Measurements from ENCODE around the gene DNAAF8. TPM values are rescaled to one million over a fixed set of nuclear protein-coding genes. Genes with fewer than 3 reads are reported as not detected.

Gene DNAAF8
- total and polyA plus RNA-seq, 2 experiments from 2014 or later: 0.07 to 0.77 TPM

DNA sequence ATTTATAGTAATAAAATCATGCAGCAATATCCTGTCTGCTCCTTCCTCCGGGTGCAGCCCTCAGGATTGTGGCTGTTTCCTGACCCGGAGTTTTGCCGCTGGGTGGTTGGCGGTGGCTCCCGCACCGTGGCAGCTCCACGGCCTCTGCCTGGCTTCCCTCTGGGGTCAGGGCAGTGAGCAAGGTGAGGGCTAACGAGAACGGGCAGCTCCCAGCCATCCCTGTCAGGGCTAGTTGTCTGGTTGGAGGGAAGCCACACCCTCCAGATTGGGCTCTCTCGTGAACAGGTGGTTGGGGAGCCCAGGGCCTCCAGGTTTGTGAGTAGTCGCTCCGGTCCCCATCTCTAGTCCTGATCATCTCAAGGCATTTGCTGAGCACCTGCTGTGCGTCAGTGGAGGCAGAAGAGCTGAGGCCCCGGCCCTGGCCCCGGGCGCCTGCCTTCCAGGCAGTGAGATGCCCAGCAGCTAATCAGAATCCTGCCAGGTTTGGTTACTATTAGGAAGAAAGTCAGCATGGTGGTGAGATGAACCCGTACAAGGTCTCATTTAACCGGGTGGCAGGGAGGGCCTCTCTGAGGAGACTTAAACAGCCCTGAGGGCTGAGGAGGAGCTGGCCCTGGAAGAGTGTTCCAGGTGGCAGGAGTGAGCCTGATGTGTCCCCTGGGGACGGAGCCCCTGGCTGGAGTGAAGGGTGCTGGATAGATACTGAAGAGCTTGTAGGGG is 43.2 kb upstream of the DNAAF8 start:
- H3K9me3 ChIP-seq (ENCODE audit: low read depth): no peaks in the 10 kb centered on the region
- no peak overlapping the region for H3K27ac ChIP-seq
- no peaks in the 10 kb centered on the region for H3K27me3 ChIP-seq
- peaks cover 7% of the 10 kb centered on the region for H3K36me3 ChIP-seq
- H3K4me3 ChIP-seq: no peak overlapping the region
- TF ChIP-seq, protein P1, sequence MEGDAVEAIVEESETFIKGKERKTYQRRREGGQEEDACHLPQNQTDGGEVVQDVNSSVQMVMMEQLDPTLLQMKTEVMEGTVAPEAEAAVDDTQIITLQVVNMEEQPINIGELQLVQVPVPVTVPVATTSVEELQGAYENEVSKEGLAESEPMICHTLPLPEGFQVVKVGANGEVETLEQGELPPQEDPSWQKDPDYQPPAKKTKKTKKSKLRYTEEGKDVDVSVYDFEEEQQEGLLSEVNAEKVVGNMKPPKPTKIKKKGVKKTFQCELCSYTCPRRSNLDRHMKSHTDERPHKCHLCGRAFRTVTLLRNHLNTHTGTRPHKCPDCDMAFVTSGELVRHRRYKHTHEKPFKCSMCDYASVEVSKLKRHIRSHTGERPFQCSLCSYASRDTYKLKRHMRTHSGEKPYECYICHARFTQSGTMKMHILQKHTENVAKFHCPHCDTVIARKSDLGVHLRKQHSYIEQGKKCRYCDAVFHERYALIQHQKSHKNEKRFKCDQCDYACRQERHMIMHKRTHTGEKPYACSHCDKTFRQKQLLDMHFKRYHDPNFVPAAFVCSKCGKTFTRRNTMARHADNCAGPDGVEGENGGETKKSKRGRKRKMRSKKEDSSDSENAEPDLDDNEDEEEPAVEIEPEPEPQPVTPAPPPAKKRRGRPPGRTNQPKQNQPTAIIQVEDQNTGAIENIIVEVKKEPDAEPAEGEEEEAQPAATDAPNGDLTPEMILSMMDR (IDR thresholded peaks at IDR 0.05; ENCODE audit: low read depth, low read length): no peak
- no peak for DNase-seq (ENCODE audit: low read depth in 1 of 2, low spot score in 1 of 2)
- peaks cover 4% of the 10 kb centered on the region for H3K4me1 ChIP-seq (ENCODE audit: low read depth)

DNA sequence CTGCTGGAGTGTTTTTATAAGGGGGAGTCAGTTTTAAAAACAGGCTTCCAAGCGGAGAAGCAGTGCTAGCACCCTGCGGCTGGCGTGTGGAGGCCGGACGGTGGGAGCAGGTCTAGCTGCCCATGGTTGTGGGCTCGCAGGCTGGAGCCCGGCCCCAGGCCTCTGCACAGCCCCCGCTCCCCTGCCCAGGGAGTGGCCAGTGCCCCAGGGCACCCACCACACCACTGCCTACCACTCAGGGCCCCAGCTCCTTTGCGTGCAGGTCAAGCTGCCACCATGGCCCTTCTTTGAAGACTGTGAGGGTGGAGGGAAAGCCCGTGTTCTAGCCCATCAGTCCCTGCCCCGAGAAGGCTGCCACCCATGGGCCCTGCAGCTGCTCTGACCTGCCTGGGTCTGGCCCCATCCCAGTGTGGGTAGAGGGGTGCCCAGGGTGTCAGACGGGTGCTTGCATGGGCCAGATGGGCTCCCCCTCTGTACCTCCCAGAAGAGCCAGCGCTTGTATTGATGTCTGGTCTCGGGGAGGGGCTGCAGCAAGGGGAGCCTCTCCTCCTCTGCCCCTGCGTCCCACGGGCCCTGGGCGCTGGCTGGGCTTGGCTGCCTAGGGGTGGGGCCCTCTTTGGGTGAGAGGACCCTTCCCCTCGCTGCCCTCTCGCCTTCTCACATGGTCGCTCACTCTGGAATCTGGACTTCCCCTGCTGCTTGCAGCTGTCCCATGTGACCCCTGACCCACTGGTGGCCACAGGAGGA is 42.5 kb upstream of the DNAAF8 start:
- Histone ChIP-seq H3K36me3 (peaks cover 7% of the 10 kb centered on the region), H3K4me1 (ENCODE audit: low read depth) (peaks cover 4% of the 10 kb centered on the region), H3K27me3 (no peaks in the 10 kb centered on the region), H3K9me3 (ENCODE audit: low read depth) (no peaks in the 10 kb centered on the region), H3K4me3 (no peak overlapping the region), H3K27ac (no peak overlapping the region)
- DNase-seq (ENCODE audit: low read depth in 1 of 2, low spot score in 1 of 2): no peak
- TF ChIP-seq, protein P1 (IDR thresholded peaks at IDR 0.05; ENCODE audit: low read depth, low read length): no peak

GRCh38 chr16:4692460-4693295 is 41.7 kb upstream of the DNAAF8 start:
- Histone ChIP-seq H3K27ac (no peak overlapping the region), H3K4me3 (peak overlapping the region; percentile 49), H3K36me3 (peaks cover 8% of the 10 kb centered on the region), H3K27me3 (no peaks in the 10 kb centered on the region), H3K4me1 (ENCODE audit: low read depth) (peaks cover 4% of the 10 kb centered on the region), H3K9me3 (ENCODE audit: low read depth) (no peaks in the 10 kb centered on the region)
- TF ChIP-seq, protein P1 (IDR thresholded peaks at IDR 0.05; ENCODE audit: low read depth, low read length): no peak
- DNase-seq (ENCODE audit: low read depth in 1 of 2, low spot score in 1 of 2): peak in 1 of 2 donors; percentile 7

GRCh38 chr16:4693296-4693955 is 40.9 kb upstream of the DNAAF8 start, which contains the start of gene NUDT16L1:
NUDT16L1 (plus strand) TSS chr16:4693562; CDS start chr16:4693727, 165 bp downstream.
- TF ChIP-seq, protein P1 (IDR thresholded peaks at IDR 0.05; ENCODE audit: low read depth, low read length): peak; percentile 3
- H3K27ac ChIP-seq: peak within 1 kb of the TSS; percentile 86
- peaks cover 12% of the 10 kb centered on the region for H3K36me3 ChIP-seq
- no peaks in the 10 kb centered on the region for H3K9me3 ChIP-seq (ENCODE audit: low read depth)
- DNase-seq (ENCODE audit: low read depth in 1 of 2, low spot score in 1 of 2): peak; percentile 97
- H3K4me1 ChIP-seq (ENCODE audit: low read depth): peaks cover 4% of the 10 kb centered on the region
- H3K27me3 ChIP-seq: no peaks in the 10 kb centered on the region
- H3K4me3 ChIP-seq: peak within 1 kb of the TSS; percentile 49
